Right forelimb (tissue), 1 donor: ENCODE results near the gene PPP1R7.
A peak's percentile ranks its signal among the peaks of the same experiment; 100 is the strongest.

Experiments
- DNase-seq: peaks from one replicate; pipeline ENCODE4 v3.0.0-alpha.2; 2018

Gene PPP1R7

DNA sequence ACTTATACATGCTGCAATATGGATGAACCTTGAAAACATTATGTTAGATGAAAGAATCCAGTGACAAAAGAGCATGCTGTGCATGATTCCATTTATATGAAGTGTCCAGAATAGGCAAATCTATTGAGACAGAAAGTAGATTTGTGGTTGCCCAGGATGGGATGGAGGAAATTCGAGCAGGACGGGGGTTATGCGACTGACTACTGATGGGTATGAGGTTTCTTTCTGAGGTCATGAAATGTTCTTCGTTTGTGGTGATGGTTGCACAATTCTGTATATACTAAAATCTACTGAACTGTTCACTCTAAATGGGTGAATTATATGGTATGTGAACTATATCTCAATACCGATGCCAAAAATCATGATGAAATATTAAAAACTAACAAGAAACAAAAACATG is 29.3 kb upstream of the PPP1R7 start:
- no peak for DNase-seq

DNA sequence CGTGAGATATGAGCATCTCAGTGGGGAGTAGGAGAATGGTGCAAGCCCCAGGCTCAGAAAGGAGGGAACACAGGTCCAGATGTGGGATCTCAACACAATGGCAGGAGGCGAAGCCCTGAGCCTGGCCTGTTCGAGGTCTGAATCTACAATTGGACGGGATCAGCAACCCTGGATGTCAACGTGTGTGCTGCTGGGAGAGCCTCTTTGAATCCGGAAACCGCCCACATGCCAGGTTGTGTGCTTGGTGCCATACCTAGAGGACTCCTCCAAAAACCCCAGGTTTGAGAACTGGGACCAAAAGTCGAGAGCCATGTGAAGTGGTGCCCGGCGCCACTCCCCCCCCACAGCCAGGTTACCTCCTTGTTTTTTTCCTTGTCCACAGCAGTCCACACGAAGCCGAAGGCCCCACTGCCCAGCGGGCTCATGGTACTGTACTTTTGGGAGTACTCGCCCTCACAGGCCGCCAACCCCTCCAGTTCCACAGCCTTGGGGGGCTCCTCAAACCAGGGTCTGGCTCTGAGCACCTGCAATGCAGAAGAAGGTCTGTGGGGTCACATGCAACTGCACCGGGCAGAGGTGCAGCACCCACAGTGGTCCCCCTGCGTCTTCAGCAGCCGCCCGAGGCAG is 27.8 kb upstream of the PPP1R7 start:
- DNase-seq = peak; percentile 25

DNA sequence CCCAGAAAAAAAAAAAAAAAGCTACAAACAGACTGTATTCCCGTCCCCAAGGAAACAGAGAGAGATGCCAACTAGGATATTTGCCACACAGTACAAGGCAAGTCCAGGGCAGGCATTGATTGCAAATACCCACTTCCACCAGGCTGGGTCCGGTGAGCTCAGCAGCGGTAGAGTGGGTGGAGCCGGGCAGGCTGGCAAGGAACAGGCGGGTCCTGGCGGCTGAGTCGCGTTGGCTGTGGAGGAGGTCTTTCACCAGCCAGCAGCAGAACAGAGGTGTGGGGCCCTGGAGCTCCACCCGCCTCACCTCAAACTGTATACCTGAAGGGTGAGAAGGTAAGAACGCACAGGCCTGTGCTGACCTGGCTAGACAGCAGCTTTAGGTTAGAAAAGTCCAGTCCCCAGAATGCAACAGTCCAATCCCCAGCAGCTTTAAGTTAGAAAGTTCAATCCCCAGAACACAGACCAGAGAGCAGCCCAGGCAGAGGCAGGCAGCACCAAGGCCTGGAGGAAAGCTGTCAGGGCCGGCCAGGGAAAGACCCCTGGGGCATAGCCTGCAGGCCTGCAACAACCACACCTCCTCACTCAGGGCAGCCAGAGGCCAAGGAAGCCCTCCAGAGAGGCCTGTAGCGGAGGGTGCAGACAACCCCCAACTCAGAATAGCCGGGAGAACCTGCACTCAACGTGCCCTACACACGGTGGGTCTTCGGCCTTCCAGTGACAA is 26.3 kb upstream of the PPP1R7 start:
- peak; percentile 29 for DNase-seq

DNA sequence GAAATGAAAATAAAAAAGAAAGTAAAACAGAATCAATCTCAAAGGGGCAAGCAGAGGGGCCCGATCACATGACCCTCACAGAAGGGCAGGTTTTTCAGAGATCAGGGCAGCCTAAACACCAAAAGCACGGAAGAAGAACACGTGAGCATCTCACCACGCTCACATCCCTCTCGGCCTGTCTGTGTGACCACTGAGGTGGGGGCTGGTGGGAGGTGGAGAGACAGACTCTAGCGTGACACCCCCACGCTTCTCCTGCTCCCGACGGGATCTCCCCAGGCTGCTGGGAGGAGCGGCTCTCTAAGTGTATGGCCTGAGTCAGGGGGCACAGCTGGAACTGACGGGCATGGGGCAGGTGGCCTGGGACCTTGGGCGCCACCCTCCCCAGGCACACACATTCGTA is 24.6 kb upstream of the PPP1R7 start:
- DNase-seq = peak; percentile 33

DNA sequence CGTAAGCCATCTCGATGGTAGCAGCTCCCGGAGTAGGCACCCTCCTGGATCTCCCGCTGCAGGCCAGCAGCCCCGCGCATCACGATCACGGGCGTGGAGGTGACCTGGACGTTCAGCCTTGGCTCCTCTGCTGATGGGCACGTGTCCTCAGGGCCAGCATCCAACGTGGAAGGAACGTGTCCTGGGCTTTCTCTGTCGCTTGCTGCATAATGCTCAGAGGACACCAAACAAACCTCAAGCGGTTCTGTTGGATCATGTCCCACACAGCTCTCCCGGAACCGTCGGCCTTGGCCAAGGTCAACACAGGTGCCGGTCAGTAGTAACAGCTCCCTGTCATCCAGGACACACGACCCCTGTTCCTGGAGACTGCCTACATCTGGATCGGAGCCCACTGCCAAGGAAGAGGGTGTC is 24.1 kb upstream of the PPP1R7 start:
- peak; percentile 21 for DNase-seq

DNA sequence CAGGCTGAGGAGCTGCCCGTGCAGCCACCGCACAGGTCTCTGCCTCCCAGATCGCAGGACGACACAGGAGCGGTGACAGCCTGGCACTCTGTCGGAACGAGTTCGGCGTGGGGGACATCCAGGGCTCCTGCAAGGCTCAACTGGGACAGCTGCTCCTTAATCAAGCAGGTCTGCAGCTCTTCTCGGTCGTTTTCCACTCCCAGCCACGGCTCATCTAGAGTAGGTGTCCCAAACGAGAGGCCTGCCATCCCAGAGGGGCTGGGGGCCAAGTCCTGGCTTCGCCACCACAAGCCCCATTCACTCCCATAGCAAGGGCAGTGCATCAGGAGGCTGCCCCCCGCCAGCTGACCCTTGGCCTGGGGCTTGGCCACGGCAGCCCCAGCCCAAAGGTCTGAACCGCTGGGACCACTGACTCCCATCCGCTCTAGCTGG is 23.5 kb upstream of the PPP1R7 start:
- peak; percentile 21 for DNase-seq

DNA sequence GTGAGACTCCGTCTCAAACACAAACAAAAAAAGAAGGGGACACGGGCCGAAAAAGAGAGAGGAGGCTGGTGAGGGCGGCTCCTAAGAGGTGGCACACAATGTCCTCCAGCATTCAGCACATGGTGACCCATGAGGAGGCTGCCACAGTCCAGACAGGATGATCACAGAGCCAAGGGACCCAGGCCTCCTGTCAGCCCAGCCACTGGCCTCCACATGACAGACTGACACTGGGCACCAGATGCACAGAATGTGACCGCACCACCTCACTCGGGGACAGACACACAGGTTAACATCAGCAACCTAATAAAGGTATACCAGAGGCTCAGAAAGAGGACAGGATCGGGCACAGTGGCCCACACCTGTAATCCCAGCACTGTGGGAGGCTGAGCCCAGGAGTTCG is 22.0 kb upstream of the PPP1R7 start:
- DNase-seq = peak; percentile 25

DNA sequence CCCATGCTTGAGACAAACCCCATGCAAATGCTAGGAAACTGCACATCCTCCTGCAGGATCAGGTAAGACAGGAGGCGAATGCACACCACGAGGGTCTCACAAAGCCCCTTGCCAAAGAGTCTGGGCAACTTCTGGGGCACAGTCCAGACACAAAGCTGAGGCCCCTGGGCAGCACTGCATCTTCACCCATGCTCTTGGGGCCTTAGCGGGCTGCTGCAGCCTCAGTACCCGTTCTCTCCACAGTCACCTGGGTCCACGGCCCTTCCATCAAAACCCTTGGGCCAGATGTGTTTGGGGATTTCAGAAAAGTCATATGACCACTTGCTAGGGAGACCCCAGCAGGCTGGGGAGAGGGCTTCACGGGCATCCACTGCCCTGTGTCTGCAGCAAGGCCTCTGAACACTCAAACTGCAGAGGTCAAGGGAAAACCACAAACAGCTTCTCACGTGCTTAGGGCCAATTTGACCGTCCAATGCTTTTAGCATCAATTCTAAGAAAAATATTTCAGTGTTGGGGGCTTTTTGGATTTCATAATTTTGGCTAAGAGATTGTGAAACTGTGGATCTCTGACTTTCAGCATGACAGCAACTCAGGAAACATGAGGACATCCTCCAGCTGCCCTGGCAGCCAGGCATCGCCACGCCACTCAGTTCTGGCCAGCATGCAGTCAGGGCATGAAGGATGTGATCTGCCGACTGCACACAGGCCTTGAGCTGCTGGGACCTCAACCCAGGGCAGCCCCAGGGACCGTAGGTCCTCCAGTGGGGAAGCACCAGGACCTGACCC is 21.0 kb upstream of the PPP1R7 start:
- DNase-seq = peak; percentile 20

DNA sequence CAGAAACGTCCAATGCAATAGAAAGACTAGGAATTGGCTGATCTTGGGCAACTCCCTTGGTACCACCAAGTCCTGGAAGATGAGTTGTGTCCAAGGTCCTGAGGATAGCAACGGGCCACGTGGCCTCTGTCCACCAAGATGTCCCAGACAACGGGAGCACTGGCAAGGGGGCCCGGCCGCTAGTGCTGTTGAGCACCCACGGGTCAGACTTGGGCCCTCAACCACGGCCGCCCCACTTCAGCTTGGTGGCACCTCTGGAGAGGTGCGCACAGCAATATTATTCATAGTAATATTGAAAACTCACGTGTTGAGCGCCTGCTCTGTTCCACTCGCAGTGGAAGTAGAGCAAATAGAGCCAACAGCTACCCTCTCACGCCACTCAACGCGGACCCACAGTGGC is 20.0 kb upstream of the PPP1R7 start:
- peak; percentile 36 for DNase-seq

DNA sequence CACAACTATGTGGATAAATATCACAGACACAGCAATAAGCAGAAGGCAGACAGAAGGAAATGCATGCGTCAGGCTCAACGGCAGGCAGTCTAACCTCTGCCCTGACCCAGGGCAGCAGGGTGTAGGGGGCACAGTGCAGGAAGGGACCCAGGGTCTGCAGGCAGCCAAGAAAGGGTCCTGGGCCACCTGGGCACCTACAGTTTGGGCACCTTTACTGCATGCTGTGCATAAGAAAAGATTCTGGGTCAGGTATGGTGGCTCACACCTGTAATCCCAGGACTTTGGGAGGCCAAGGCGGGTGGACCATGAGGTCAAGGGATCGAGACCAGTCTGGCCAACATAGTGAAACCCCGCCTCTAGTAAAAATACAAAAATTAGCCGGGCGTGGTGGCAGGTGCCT is 18.7 kb upstream of the PPP1R7 start:
- no peak for DNase-seq

DNA sequence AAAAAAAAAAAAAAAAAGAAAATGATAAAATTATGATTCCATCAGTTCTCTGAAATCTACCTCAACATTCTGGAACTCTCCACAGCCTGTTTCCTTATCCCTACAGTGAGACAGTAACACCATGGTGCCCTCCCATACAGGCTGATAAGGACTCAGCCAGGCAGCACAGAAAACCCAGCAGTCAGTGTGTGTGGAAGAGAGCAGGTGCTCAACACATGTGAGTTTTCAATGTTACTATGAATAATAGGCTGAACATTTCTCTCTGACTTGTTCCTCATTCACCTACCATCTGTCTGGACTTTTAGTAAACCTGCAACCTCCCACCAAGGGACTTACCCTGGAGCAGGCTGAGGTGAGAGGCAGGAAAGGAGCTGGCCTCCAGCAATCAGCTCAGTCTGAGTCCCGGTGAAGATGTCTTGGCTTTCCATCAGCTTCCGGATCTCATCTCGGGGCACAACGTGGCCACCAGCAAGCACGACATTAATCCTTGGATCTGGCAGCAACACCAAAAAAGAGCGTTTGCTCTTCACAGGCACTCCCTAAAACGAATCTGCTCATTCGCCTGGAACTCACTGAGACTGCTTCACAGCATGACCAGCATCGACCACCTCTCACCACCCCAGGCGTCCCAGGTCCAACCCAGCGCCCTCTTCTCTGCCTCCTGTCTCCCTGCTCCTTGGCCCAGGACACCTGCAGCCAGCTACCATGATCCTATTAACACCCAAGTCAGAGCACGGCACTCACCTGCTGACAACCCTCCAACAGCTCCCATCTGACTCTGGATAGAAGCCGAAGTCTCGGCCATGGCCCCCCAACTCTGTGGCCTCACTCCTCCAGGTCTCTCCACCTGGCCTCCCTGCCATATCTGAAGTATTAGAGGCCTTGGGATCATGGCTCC is 17.5 kb upstream of the PPP1R7 start:
- no peak for DNase-seq

DNA sequence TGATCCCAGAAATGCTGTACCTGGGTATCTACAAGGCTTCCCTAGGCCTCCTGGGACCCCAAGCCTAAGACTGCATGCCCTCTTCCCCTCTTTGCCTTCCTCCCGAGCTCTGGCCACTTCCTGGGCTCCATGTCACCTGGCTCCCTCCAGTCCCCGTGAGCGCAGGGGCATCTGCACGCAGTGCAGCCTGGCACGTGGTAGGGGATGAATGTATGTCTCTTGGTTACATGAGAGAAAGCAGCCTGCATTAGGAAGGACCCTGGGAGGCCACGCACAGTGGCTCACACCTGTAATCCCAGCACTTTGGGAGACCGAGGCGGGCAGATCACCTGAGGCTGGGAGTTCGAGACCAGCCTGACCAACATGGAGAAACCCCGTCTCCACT is 16.8 kb upstream of the PPP1R7 start:
- no peak for DNase-seq

DNA sequence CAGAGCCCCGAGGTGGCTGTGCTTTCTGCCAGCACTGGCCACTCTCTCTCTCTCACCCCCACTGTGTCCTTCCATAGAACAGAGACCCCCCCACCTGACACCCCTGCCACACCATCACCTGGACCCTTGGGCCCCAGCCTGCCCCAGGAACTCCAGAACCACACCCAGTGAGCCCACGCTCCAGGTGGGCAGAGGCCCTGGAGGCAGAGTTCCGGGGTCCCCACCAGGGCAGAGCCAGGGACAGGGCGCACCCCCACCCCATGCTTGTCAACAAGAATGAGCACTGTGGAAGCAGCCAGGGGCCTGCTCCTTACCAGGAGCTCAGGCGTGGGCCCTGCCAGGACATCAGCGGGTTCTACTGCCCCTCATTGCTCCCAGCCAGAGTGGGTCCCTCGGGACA is 15.6 kb upstream of the PPP1R7 start:
- peak; percentile 29 for DNase-seq

DNA sequence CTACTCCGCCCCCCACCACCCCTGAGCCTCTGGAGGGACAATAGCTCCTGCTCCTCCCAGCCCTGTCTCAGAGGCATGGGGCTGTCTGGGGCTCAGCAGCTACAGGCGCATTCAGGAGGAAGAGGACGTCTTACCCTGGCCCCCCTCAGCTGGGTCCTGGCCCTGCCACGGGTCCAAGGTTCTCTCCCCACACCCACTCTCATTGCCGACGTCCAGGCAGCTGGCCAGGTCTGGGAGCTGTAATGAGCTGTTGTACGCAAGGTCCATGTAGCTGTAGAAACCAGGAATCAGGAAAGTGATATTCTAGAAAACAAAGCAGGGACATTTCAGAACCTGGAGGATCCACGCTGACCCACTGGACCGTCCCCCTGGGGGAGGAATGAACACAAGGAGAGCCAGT is 14.5 kb upstream of the PPP1R7 start:
- DNase-seq = peak; percentile 36

DNA sequence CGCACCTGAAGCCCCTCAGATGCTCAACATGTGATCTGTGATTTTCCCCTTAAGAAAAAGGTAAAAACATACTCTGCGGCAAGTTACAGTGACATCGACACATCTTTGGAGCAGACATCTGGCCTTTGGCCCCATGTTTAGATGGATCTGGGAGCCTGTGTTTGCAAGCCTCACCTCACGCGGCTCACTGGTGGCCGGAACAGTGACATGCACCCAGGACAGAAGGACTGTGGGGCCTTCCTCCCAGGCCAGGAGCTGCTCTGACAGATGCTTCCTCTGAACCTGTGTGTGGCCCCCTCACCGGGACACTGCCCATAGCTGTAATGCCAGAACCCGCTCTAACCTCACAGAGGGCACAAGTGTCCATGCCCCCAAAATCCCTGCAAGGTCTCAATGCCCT is 14.1 kb upstream of the PPP1R7 start:
- peak; percentile 37 for DNase-seq

DNA sequence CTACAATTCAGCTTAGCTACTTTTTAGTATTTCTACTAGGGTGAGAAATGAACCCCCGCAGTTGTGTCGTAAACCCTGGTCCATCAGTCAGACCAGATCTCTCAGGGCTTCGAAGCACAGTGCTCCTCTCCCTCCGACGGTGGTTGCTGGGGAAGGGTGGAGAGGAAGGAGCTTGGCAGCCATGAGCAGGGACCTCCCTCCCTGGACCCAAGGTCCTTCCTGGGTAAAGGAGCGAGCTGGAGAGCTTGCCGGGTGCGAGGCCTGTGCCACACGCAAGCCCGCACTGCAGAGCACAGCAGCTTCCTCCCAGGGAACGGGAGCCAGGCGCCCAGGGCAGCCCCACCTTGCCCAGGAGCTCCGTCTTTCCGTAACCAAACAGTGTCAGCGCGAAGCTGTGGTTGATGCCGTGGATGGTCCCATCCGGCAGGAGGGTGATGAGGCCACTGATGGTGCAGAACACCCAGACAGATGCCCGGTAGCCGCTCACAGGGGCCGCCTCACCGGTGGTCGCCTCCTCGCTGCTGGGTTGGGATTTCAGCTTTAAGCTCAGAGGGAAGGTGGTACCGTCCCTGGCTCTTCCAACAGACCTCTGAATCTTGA is 13.5 kb upstream of the PPP1R7 start:
- DNase-seq = peak; percentile 15

DNA sequence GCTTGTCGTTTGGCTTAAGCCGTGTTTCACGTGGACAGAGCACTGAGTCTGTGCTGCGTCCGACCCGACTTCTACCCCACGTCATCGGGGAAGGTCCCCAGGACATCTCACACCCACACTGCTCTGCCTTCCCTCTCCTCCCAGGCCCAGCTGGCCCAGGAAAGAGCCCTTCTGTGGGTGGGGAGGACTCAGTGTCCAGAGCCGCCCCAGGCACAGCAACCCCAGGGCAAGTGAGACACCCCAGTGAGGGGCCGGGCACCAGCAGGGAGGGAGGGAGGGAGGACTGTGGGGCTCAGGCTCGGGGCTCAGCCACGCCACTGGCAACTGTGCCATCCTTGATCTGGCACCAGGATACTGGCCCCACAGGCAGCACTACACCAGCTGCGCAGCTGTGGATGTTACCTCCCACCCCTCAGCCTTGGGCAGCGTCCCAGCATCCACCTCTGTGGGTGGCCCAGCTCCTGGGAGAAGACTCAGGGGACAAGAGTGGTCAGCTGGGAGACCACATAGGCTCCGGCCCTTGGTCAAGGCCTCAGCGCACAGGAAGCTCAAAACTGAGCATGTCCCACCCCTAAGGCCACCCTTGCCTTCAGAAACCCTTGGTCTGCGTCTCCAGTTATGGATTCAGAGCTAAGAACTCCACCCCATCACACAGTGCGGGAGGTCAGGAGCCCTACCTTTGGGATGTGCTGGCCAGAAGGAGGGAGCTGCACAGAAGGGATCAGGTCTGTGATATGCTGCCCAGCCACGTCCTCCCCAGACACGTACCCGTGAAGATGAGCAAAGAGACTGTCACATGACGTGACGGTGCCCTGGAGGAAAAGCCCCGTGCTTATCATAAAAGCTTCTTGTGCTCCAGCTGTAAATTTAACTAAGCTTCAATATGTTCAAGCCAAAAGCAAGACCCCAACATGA is 12.7 kb upstream of the PPP1R7 start:
- peak; percentile 11 for DNase-seq

DNA sequence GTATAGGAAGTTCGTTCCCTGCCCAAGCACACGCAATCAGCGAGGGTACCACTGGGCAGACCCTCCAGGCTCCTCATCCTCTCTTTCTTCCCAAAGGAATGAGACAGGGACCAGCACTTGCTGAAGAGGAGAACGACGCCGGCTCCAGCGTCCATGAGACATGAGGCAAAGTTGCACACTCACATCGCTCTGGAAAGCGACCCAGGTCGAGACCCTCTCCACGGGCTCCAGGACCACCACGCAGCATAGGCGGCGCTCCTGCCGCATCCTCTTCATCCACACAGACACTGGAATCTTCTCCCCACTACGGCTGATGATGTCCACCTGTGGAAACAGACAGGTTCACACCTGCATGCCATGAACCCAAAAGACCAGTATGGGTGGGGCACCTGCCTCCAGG is 11.8 kb upstream of the PPP1R7 start:
- DNase-seq = peak; percentile 1

DNA sequence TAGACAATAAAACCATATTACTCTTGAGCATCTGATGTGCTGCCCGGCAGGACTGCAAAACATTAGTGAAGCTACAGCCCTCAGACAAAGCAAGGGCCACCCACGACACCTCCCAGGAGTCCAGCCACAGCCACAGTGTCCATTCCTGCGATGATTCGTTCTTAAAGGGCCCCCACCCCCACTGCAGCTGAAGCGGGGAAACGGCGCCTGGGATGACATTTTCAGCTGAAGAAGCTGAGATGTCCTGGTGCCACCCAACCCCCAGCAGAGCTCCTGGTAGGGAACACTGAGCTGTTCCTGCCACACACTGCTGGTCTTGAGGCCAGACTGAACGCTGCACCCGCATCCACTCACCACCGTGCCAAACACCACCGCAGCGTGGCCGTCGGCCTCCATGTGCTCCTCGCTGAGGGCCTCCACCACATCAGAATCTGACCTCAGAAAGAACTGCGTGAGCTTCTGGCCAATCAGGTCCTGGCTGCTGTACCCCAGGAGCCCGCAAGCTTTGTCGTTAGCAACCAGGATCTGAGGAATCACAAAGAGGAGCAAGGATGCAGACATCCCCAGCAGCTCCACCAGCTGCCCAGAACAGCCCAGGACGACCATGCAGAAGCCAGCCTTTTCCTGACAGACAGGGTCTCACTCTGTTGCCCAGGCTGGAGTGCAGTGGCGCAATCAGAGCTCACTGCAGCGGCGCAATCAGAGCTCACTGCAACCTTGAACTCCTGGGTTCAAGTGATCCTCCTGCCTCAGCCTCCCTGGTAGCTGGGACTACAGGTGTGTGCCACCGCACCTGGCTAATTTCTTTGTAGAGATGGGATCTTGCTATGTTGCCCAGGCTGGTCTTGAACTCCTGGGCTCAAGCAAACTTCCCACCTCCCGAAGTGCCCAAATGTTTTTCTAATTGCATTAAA is 10.5 kb upstream of the PPP1R7 start:
- peak; percentile 26 for DNase-seq

DNA sequence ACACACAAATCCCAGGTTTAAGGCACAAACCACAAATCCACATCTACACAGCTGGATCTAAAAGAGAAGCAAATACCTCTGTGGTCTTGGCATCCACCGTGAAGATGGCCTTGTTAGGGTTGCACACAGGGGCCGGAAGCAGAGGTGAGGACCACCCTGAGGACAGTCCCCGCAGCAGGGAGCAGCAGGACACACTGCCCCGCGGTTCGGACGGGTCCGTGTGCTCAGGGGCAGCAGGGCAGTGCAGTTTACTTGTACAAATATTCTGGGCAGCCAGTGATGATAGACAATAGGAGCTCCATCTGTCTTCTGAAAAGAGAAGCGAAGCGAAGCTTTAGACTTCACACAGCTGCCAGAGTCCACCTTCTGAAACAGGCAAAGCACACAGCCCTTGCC is 9.8 kb upstream of the PPP1R7 start:
- peak; percentile 4 for DNase-seq
